K562 (cell line): ENCODE results near the gene RYR3. TPM values are rescaled to one million over a fixed set of nuclear protein-coding genes. Genes with fewer than 3 reads are reported as not detected.

Experiments
- ATAC-seq: fragments of 200-7000 bp; cut with Tn5 transposase; 3 replicates; pipeline ENCODE4 v1.9.1; 2020; ENCODE audit warnings: moderate library complexity
- BruUV-seq: library from RNA; stranded (reverse); fragments of 400-500 nt; replicated peaks from 2 replicates; lab custom pipeline; 2021; lab: Mats Ljungman, UMichigan
- CTCF ChIA-PET: fragments of 300-600 bp; formaldehyde crosslinking; extraction: SDS; loops from one replicate; lab custom pipeline; 2021; ENCODE audit warnings: low intra/inter-chr PET ratio; lab: Yijun Ruan, JAX
- POLR2A ChIA-PET: fragments of 300-600, 350-650 bp; sonication (Branson Sonifier 250); formaldehyde crosslinking; extraction: SDS; loops from one replicate; lab custom pipeline; 2021; ENCODE audit warnings: antibody characterized with exemption, inconsistent platforms; lab: Yijun Ruan, JAX
- DNase-seq, 4 experiments: peaks; one replicate each; pipeline versions ENCODE4 v3.0.0 to v3.0.0-alpha.2; 2011 to 2018; ENCODE audit warnings: low spot score in 3 of 4, mixed read lengths in 3 of 4; ENCODE audit errors: extremely low read depth in 1 of 4
- FAIRE-seq: peaks from 2 replicates; lab custom pipeline; 2011; peaks lifted over from hg19 to GRCh38; lab: Jason Lieb, UNC
- H2AFZ ChIP-seq: 2 replicates; pipeline ENCODE4 v1.6.0; 2011; ENCODE audit warnings: low read depth, low read length, control low read depth, inconsistent platforms
- H3K27ac ChIP-seq: fragments of 200-600 bp; 3 replicates; pipeline ENCODE4 v1.8.0; 2011; ENCODE audit warnings: low read depth, mild to moderate bottlenecking, control low read depth, inconsistent platforms, low read length, moderate library complexity, mixed read lengths; ENCODE audit errors: extremely low read depth
- H3K27me3 ChIP-seq, 2 experiments: fragments of 300-600 bp in 1 of 2; 2 replicates in 1 of 2; 3 replicates in 1 of 2; pipeline versions ENCODE4 v1.6.0 to v1.8.0; 2011; ENCODE audit warnings: inconsistent platforms in 2 of 2, low read length in 2 of 2, mild to moderate bottlenecking in 1 of 2, mixed read lengths in 1 of 2, moderate library complexity in 1 of 2; ENCODE audit not compliant: control insufficient read depth in 2 of 2, insufficient read depth in 2 of 2
- H3K36me3 ChIP-seq: fragments of 300-600 bp; 3 replicates; pipeline ENCODE4 v1.8.0; 2011; ENCODE audit warnings: mild to moderate bottlenecking, low read length, inconsistent platforms; ENCODE audit not compliant: control insufficient read depth, insufficient read depth
- H3K4me1 ChIP-seq, 2 experiments: fragments of 200-600 bp in 1 of 2; replicated peaks in 1 of 2; 2 replicates in 1 of 2; 3 replicates in 1 of 2; pipeline versions ENCODE4 v1.5.1 to v1.8.0; 2011; ENCODE audit warnings: inconsistent platforms in 2 of 2, low read length in 2 of 2, mild to moderate bottlenecking in 1 of 2, mixed read lengths in 1 of 2, moderate library complexity in 1 of 2; ENCODE audit not compliant: control insufficient read depth in 2 of 2, insufficient read depth in 2 of 2
- H3K4me2 ChIP-seq: 2 replicates; pipeline ENCODE4 v1.6.1; 2011; ENCODE audit warnings: low read length, control low read depth, inconsistent platforms, mixed read lengths; ENCODE audit not compliant: insufficient read depth
- H3K4me3 ChIP-seq: fragments of 200-600 bp; sonication (generic), shearing (Covaris generic); 2 replicates; pipeline ENCODE4 v1.5.1; 2016; ENCODE audit warnings: control low read depth, inconsistent platforms
- H3K79me2 ChIP-seq: fragments of 200-600 bp; 3 replicates; pipeline ENCODE4 v1.8.0; 2011; ENCODE audit warnings: low read length, inconsistent platforms; ENCODE audit not compliant: control insufficient read depth, insufficient read depth
- H3K9ac ChIP-seq, 2 experiments: 2 replicates each; pipeline versions ENCODE4 v1.6.0 to v1.6.1; 2011; ENCODE audit warnings: low read depth in 2 of 2, low read length in 2 of 2, control low read depth in 1 of 2, inconsistent platforms in 1 of 2, mild to moderate bottlenecking in 1 of 2, mixed read lengths in 1 of 2; ENCODE audit not compliant: insufficient read depth in 1 of 2
- H3K9me1 ChIP-seq: one replicate; pipeline ENCODE4 v1.6.0; 2011; ENCODE audit warnings: inconsistent platforms, mild to moderate bottlenecking, low read length, moderate library complexity; ENCODE audit not compliant: control insufficient read depth, insufficient read depth
- H3K9me3 ChIP-seq: replicated peaks from 2 replicates; pipeline ENCODE4 v1.5.1; 2011; ENCODE audit warnings: low read depth, low read length, inconsistent platforms; ENCODE audit not compliant: control insufficient read depth, insufficient read depth
- H4K20me1 ChIP-seq: replicated peaks from 2 replicates; pipeline ENCODE4 v1.6.1; 2011; ENCODE audit warnings: low read length, inconsistent platforms, mixed read lengths; ENCODE audit not compliant: control insufficient read depth, insufficient read depth
- CHD7 ChIP-seq: fragments of 200-600 bp; sonication (generic); IDR thresholded peaks from one replicate; pipeline ENCODE4 v1.6.1; 2012; ENCODE audit warnings: mild to moderate bottlenecking, low read depth, low read length, inconsistent platforms
- GABPB2 ChIP-seq: fragments of 250-450 bp; sonication (Bioruptor Pico); conservative IDR thresholded peaks from 2 replicates; pipeline ENCODE4 v1.5.1; 2021; ENCODE audit warnings: mild to moderate bottlenecking
- HDAC3 ChIP-seq: fragments of 450-650 bp; IDR thresholded peaks from 2 replicates; pipeline ENCODE4 v1.6.1; 2018; ENCODE audit warnings: borderline replicate concordance, mild to moderate bottlenecking, moderate library complexity; ENCODE audit not compliant: partially characterized antibody
- IRF9 ChIP-seq: fragments of 450-650 bp; IDR thresholded peaks from 2 replicates; pipeline ENCODE4 v1.6.1; 2016; ENCODE audit warnings: missing biosample characterization, missing genetic modification characterization
- WGBS: fragments of 100-300 bp; shearing (Covaris generic); methylation state at CpG from one replicate; pipeline ENCODE4 v1.1.6; 2016; ENCODE audit warnings: low coverage, mixed read lengths; ENCODE audit not compliant: insufficient coverage; ENCODE audit errors: missing lambda C conversion rate; 5-methylcytosine and 5-hydroxymethylcytosine counted together
- in situ Hi-C: fragments of 300-500 bp; cut with MboI; formaldehyde crosslinking; loops from 4 replicates; pipeline ENCODE4 v1.15.0; 2018; ENCODE audit warnings: inconsistent platforms, mixed read lengths
- intact Hi-C: fragments of 100-400 bp; cut with micrococcal nuclease; formaldehyde crosslinking; loops from 2 replicates; pipeline ENCODE4 v1.14.2; 2022
- polyA plus RNA-seq, 8 experiments: library from polyadenylated mRNA; depleted of rRNA in 4 of 8; stranded (reverse) in 5 of 8; unstranded in 3 of 8; fragments of >200 nt; fragmentation: Nextera tagmentation in 2 of 8; fragmentation: Illumina TruSeq in 1 of 8; extraction: Ambion mirVana in 2 of 8; extraction: Trizol in 1 of 8; gene quantifications; 2 replicates each; pipeline versions ENCODE4 v1.2.1 to v1.2.3, GENCODE V29; 2011 to 2014; ENCODE audit warnings: inconsistent platforms in 1 of 8, missing spikeins in 1 of 8
- total RNA-seq, 7 experiments: library from RNA; depleted of rRNA in 6 of 7; stranded (reverse); fragments of >200 nt in 6 of 7; fragmentation: Illumina TruSeq in 2 of 7; extraction: Trizol in 2 of 7; gene quantifications; 2 replicates each; pipeline versions ENCODE4 v1.2.1 to v1.2.3, GENCODE V29; 2011 to 2021; ENCODE audit warnings: low replicate concordance in 1 of 7
- TF ChIP-seq, protein P1 (sequence below): sonication (generic); formaldehyde crosslinking; IDR thresholded peaks from 2 replicates; pipeline ENCODE4 v1.8.0; 2022; ENCODE audit warnings: mild to moderate bottlenecking, missing genetic modification reagents
- TF ChIP-seq, protein P2 (sequence below), 2 experiments: IDR thresholded peaks; 2 replicates each; pipeline ENCODE4 v1.6.1; 2011; ENCODE audit warnings: borderline replicate concordance in 1 of 2, control low read depth in 1 of 2, low read depth in 1 of 2, low read length in 1 of 2, mild to moderate bottlenecking in 1 of 2, mixed read lengths in 1 of 2, moderate library complexity in 1 of 2; ENCODE audit not compliant: insufficient read depth in 1 of 2, insufficient read length in 1 of 2, poor library complexity in 1 of 2, severe bottlenecking in 1 of 2; ENCODE audit errors: extremely low read depth in 1 of 2

Gene RYR3
- total and polyA plus RNA-seq, 9 of the 15 experiments (the other 6 are each of a cell fraction or from before 2014, with no cell fraction given) = 0.04 TPM; not detected in 8

- no peak overlapping the region for H3K4me3 ChIP-seq
- no peaks in the 10 kb centered on the region for H3K9me1 ChIP-seq
- H3K4me1 ChIP-seq = no peaks in the 10 kb centered on the region
- 0% methylated on average over 2 of the region's 2 CpGs for WGBS
- no peaks in the 10 kb centered on the region for H3K79me2 ChIP-seq
- H3K27me3 ChIP-seq = peaks cover 0 to 3% of the 10 kb centered on the region in 2 experiments; a peak in 1 of 5 replicates
- POLR2A ChIA-PET = no interaction called here
- no peak for ATAC-seq
- in situ Hi-C loops (no loop called here), intact Hi-C loops (no loop called here)
- no peak for FAIRE-seq
- no peak overlapping the region for H3K4me2 ChIP-seq
- H3K9me3 ChIP-seq = no peaks in the 10 kb centered on the region
- no peak overlapping the region for H3K9ac ChIP-seq
- no peaks in the 10 kb centered on the region for H3K36me3 ChIP-seq
- no peak for DNase-seq
- CTCF ChIA-PET = no interaction called here
- H2AFZ ChIP-seq = no peak overlapping the region
- H4K20me1 ChIP-seq = no peaks in the 10 kb centered on the region
- BruUV-seq = no TSS peak
- H3K27ac ChIP-seq = no peak overlapping the region
- TF ChIP-seq, protein P1, sequence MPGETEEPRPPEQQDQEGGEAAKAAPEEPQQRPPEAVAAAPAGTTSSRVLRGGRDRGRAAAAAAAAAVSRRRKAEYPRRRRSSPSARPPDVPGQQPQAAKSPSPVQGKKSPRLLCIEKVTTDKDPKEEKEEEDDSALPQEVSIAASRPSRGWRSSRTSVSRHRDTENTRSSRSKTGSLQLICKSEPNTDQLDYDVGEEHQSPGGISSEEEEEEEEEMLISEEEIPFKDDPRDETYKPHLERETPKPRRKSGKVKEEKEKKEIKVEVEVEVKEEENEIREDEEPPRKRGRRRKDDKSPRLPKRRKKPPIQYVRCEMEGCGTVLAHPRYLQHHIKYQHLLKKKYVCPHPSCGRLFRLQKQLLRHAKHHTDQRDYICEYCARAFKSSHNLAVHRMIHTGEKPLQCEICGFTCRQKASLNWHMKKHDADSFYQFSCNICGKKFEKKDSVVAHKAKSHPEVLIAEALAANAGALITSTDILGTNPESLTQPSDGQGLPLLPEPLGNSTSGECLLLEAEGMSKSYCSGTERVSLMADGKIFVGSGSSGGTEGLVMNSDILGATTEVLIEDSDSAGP (CRISPR knock-in tag) = no peak
- TF ChIP-seq, protein P2, sequence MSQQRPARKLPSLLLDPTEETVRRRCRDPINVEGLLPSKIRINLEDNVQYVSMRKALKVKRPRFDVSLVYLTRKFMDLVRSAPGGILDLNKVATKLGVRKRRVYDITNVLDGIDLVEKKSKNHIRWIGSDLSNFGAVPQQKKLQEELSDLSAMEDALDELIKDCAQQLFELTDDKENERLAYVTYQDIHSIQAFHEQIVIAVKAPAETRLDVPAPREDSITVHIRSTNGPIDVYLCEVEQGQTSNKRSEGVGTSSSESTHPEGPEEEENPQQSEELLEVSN (IDR thresholded peaks at IDR 0.05; ENCODE audit: borderline replicate concordance in 1 of 2, extremely low read depth in 1 of 2, insufficient read depth in 1 of 2, insufficient read length in 1 of 2, low read depth in 1 of 2, low read length in 1 of 2, poor library complexity in 1 of 2, severe bottlenecking in 1 of 2) = no peak
- TF ChIP-seq HDAC3 (no peak), CHD7 (no peak), GABPB2 (CRISPR knock-in tag) (no peak), IRF9 (tag) (no peak)
These were observed 205.8 kb downstream of the RYR3 start for GRCh38 chr15:33516563-33516962.
